Sigmoid colon (tissue), 7 donors: ENCODE measurements around the gene GPR142. TPM values are rescaled to one million over a fixed set of nuclear protein-coding genes. Genes with fewer than 3 reads are reported as not detected.

Source experiments
- DNase-seq: peaks from one replicate; pipeline ENCODE4 v3.0.0-alpha.2; 2019
- H3K27ac ChIP-seq, 4 donors: fragments of 200-600 bp; sonication (generic); one replicate each; pipeline ENCODE4 v1.5.1; 2016 to 2019; ENCODE audit warnings: mild to moderate bottlenecking in 1 of 4
- H3K27me3 ChIP-seq, 3 donors: fragments of 200-600 bp; sonication (generic); one replicate each; pipeline ENCODE4 v1.5.1; 2019; ENCODE audit warnings: mild to moderate bottlenecking in 1 of 3
- H3K36me3 ChIP-seq, 4 donors: fragments of 200-600 bp; sonication (generic); one replicate each; pipeline ENCODE4 v1.5.1; 2016 to 2019
- H3K4me1 ChIP-seq, 4 donors: fragments of 200-600 bp; sonication (generic); one replicate each; pipeline ENCODE4 v1.5.1; 2017 to 2019
- H3K4me3 ChIP-seq, 4 donors: fragments of 200-600 bp; sonication (generic); one replicate each; pipeline ENCODE4 v1.5.1; 2017 to 2019; ENCODE audit warnings: mild to moderate bottlenecking in 2 of 4, moderate library complexity in 1 of 4
- H3K9me3 ChIP-seq, 4 donors: fragments of 200-600 bp in 3 of 4; sonication (generic) in 3 of 4; one replicate each; pipeline versions ENCODE4 v1.5.1 to v1.6.1; 2013 to 2019
- CTCF ChIP-seq, 4 experiments: fragments of 450-650 bp in 3 of 4; fragments of 200-600 bp in 1 of 4; IDR thresholded peaks; one replicate each; pipeline ENCODE4 v1.5.1; 2016 to 2019; ENCODE audit warnings: antibody characterized with exemption in 4 of 4, mild to moderate bottlenecking in 3 of 4, moderate library complexity in 2 of 4
- EP300 ChIP-seq, 4 donors: sonication (generic); formaldehyde crosslinking; IDR thresholded peaks; one replicate each; pipeline ENCODE4 v1.6.1; 2017; ENCODE audit warnings: antibody characterized with exemption in 4 of 4
- POLR2A ChIP-seq, 2 donors: fragments of 450-650 bp; IDR thresholded peaks; one replicate each; pipeline ENCODE4 v1.6.1; 2016; ENCODE audit warnings: antibody characterized with exemption in 2 of 2, mild to moderate bottlenecking in 2 of 2, moderate library complexity in 2 of 2
- POLR2AphosphoS5 ChIP-seq, 4 donors: sonication (generic); formaldehyde crosslinking; IDR thresholded peaks; one replicate each; pipeline ENCODE4 v1.6.1; 2017; ENCODE audit warnings: antibody characterized with exemption in 4 of 4
- WGBS, 2 donors: extraction: QIAGEN DNeasy Blood & Tissue Kit; methylation state at CpG; one replicate each; pipeline ENCODE4 v1.1.7; 2013; 5-methylcytosine and 5-hydroxymethylcytosine counted together
- intact Hi-C: fragments of 100-400 bp; cut with DNase I; formaldehyde crosslinking; loops from one replicate; pipeline ENCODE4 v1.15.1; 2023
- polyA plus RNA-seq, 3 donors: library from polyadenylated mRNA; stranded (reverse); fragments of 200-250 nt; gene quantifications; one replicate each; pipeline ENCODE4 v1.2.3, GENCODE V29; 2013
- total RNA-seq, 4 donors: library from RNA; depleted of rRNA; stranded (reverse); fragments of >200 nt; gene quantifications; one replicate each; pipeline ENCODE4 v1.1.0, GENCODE V29; 2016
- donor health status: healthy with polysubstance abuse.
- donor health status: Bipolar disorder and iron deficiency.
- donor health status: healthy.

Gene GPR142
- total and polyA plus RNA-seq, 7 donors = 0.16 to 1.8 TPM; not detected in 5

DNA sequence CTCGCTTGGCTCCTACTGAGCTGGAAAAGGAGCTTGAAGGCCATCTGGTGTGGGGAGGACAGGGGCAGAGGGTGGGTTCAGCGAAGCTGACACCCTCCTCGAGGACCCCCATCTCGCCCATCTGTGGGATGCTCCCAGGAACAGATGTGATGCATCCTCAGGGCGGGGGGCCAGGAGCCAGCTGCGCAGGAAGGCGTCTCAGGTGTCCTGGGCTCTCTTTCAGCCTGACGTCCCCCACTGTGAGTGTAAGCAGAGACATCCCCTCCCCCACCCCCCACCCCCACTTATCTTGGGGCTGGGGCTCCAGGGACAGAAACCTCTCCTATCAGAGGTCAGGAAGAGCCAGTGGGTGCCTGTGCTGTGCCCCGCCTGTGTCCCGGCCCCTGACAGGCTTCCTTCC, 25.1 kb upstream of the GPR142 start:
- peaks cover 0 to 49% (median 0%) of the 10 kb centered on the region in 3 donors for H3K27me3 ChIP-seq

DNA sequence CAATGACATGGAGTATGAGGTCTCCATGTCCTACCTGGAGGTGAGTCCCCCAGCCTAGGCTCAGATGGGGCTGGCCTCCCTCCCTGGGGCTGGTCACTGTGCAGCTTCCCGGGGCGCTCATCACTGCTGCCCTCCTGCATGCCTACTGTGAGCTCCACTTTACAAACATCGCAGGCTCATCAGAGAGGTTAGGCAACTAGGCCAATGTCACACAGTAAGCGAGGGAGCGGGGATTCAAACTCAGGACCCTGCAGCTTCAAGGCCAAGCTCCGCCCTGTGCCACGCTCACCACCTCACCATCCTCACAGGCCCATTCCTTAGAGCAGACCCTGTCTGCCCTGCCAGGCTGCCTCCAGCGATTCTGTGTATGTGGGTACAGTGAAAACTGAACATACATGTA, 24.2 kb upstream of the GPR142 start:
- 80 to 82% methylated on average over 8 of the region's 8 CpGs for WGBS, 2 donors
- DNase-seq = no peak
- no peak for TF ChIP-seq POLR2AphosphoS5 (IDR thresholded peaks at IDR 0.05)
- TF ChIP-seq EP300 (IDR thresholded peaks at IDR 0.05) = no peak
- TF ChIP-seq CTCF (IDR thresholded peaks at IDR 0.05) = no peak
- TF ChIP-seq POLR2A (IDR thresholded peaks at IDR 0.05) = no peak
- Histone ChIP-seq H3K4me3 (no peak overlapping the region), H3K4me1 (no peaks in the 10 kb centered on the region), H3K27ac (no peak overlapping the region), H3K9me3 (no peaks in the 10 kb centered on the region), H3K36me3 (no peaks in the 10 kb centered on the region), H3K27me3 (peaks cover 0 to 42% (median 0%) of the 10 kb centered on the region in 3 donors)
- intact Hi-C loops = no loop called here

More for the DNA sequence above, 25.1 kb upstream of the GPR142 start:
- intact Hi-C loops = no loop called here
- Histone ChIP-seq H3K27ac (no peak overlapping the region), H3K9me3 (no peaks in the 10 kb centered on the region), H3K4me3 (no peak overlapping the region), H3K4me1 (no peaks in the 10 kb centered on the region), H3K36me3 (no peaks in the 10 kb centered on the region)
- DNase-seq = no peak
- WGBS, 2 donors = 77 to 86% methylated on average over 10 of the region's 10 CpGs
- TF ChIP-seq EP300 (IDR thresholded peaks at IDR 0.05) = no peak
- no peak for TF ChIP-seq POLR2AphosphoS5 (IDR thresholded peaks at IDR 0.05)
- no peak for TF ChIP-seq POLR2A (IDR thresholded peaks at IDR 0.05)
- TF ChIP-seq CTCF (IDR thresholded peaks at IDR 0.05) = no peak

DNA sequence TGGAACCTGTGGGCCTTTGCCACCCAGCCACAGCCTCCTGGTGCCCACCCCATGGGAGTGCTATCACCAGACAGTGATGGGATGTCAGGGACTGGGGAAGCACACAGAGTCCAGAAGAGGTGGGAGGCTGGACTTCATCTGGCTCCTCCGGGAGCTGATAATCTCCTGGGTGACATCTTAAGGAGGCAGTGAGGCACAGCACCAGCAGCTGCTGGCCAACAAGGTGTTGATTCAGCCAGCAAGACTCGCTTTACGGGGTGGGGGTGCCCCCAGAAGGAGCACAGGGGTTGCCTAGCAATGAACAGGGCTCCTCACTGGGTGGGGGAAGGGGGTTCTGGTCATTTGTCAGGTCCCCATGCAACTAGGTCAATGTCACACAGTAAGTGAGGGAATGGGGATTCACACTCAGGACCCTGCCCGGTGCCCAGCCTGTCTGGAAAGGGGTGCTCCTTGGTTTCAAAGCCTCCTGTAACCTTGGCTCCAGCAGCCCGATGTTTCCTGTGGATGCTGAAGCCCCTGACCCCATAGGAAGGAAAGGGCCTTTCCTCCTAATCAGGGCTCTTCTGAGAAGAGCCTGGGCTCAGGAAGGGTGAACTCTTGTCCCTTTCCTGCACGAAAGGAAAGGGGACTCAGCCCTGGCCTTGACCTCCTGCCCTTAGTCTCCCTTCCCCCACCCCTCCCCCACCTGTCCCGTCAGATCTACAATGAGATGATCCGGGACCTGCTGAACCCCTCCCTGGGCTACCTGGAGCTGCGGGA, 23.6 kb upstream of the GPR142 start:
- no peak for DNase-seq
- H3K27me3 ChIP-seq = peaks cover 0 to 37% (median 0%) of the 10 kb centered on the region in 3 donors
- no peak overlapping the region for H3K27ac ChIP-seq
- TF ChIP-seq EP300 (IDR thresholded peaks at IDR 0.05) (no peak), CTCF (IDR thresholded peaks at IDR 0.05) (no peak), POLR2A (IDR thresholded peaks at IDR 0.05) (no peak), POLR2AphosphoS5 (IDR thresholded peaks at IDR 0.05) (no peak)
- H3K9me3 ChIP-seq = no peaks in the 10 kb centered on the region
- 47 to 68% methylated on average over 9 of the region's 9 CpGs for WGBS, 2 donors
- no peaks in the 10 kb centered on the region for H3K4me1 ChIP-seq
- no peak overlapping the region for H3K4me3 ChIP-seq
- no peaks in the 10 kb centered on the region for H3K36me3 ChIP-seq
- intact Hi-C loops = no loop called here

DNA sequence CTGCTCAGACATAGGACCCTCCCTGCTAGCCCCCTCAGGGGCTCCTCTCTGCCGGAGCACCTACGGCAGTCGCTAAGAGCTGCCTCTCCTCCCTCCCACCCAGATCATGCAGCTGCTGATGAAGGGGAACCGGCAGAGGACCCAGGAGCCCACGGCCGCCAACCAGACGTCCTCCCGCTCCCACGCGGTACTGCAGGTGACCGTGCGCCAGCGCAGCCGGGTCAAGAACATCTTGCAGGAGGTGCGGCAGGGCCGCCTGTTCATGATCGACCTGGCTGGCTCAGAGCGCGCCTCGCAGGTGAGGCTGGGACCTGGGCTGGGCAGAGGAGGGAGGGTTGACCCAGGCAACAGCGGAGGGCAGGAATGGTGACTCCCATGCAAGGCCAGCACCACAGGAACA, 22.6 kb upstream of the GPR142 start:
- Histone ChIP-seq H3K4me3 (no peak overlapping the region), H3K36me3 (no peaks in the 10 kb centered on the region), H3K9me3 (no peaks in the 10 kb centered on the region), H3K27me3 (peaks cover 0 to 28% (median 0%) of the 10 kb centered on the region in 3 donors), H3K4me1 (no peaks in the 10 kb centered on the region), H3K27ac (no peak overlapping the region)
- TF ChIP-seq CTCF (IDR thresholded peaks at IDR 0.05) = no peak
- TF ChIP-seq POLR2A (IDR thresholded peaks at IDR 0.05) = no peak
- 56 to 79% methylated on average over 21 of the region's 21 CpGs for WGBS, 2 donors
- no peak for DNase-seq
- intact Hi-C loops = no loop called here
